ENCODE data around the gene MAP3K20. TPM values are rescaled to one million over a fixed set of nuclear protein-coding genes. Genes with fewer than 3 reads are reported as not detected.
"Not testable (repeated sequence)": the region's sequence is repeated elsewhere in the genome, so short reads cannot be mapped to it uniquely, and the experiment has no call there.

MAP3K20 gene
- total RNA-seq, 1 donor from 2014 or later = 18.0 TPM

DNA sequence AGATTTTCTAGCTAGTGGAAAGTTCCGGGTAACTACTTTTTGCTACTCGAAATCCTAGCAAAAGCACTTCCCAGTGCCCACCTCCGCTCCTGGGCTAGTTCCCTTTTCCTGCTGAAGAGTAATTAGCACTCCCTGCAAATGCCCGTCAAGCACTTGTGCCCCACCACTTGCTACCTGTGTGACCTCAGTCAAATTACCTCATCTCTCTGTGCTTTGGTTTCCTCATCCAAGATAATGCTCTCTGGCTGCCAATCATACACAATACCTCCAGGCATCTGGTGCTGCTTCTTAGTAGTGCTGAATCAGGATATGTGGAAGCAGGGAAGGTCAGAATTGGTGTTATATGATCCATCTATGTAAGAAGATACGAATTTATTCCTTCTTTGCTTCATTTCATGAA lies 176.9 kb downstream of the MAP3K20 start:
- Mint-ChIP-seq H3K4me3 (no peak overlapping the region), H3K36me3 (no peaks in the 10 kb centered on the region), H3K9me3 (no peaks in the 10 kb centered on the region), H3K27me3 (ENCODE audit: insufficient read depth, low read depth) (no peaks in the 10 kb centered on the region), H3K27ac (no peak overlapping the region), H3K4me1 (peaks cover 16% of the 10 kb centered on the region)
- Histone ChIP-seq H2AFZ (replicated peaks) (no peak overlapping the region), H3K36me3 (no peaks in the 10 kb centered on the region), H3F3A (ENCODE audit: low read depth) (peaks cover 10% of the 10 kb centered on the region), H3K79me2 (ENCODE audit: low read depth) (no peaks in the 10 kb centered on the region), H3K4me2 (no peak overlapping the region), H3K9ac (no peak overlapping the region), H3K4me1 (peaks cover 21% of the 10 kb centered on the region), H4K20me1 (ENCODE audit: low read depth) (no peaks in the 10 kb centered on the region), H3K27me3 (no peaks in the 10 kb centered on the region), H3K9me3 (ENCODE audit: low read depth) (no peaks in the 10 kb centered on the region), H3K27ac (no peak overlapping the region), H3K4me3 (no peak overlapping the region)
- TF ChIP-seq, protein P1, sequence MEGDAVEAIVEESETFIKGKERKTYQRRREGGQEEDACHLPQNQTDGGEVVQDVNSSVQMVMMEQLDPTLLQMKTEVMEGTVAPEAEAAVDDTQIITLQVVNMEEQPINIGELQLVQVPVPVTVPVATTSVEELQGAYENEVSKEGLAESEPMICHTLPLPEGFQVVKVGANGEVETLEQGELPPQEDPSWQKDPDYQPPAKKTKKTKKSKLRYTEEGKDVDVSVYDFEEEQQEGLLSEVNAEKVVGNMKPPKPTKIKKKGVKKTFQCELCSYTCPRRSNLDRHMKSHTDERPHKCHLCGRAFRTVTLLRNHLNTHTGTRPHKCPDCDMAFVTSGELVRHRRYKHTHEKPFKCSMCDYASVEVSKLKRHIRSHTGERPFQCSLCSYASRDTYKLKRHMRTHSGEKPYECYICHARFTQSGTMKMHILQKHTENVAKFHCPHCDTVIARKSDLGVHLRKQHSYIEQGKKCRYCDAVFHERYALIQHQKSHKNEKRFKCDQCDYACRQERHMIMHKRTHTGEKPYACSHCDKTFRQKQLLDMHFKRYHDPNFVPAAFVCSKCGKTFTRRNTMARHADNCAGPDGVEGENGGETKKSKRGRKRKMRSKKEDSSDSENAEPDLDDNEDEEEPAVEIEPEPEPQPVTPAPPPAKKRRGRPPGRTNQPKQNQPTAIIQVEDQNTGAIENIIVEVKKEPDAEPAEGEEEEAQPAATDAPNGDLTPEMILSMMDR (IDR thresholded peaks at IDR 0.05) = no peak
- TF ChIP-seq EZH2phosphoT487 (IDR thresholded peaks at IDR 0.05) = no peak
- no peak for TF ChIP-seq EZH2 (IDR thresholded peaks at IDR 0.05)
- DNase-seq (ENCODE audit: low spot score) = no peak

GRCh38 chr2:173254659-173255058 lies 179.0 kb downstream of the MAP3K20 start:
- no peaks in the 10 kb centered on the region for H3K36me3 Mint-ChIP-seq
- H3K4me2 ChIP-seq = no peak overlapping the region
- no peaks in the 10 kb centered on the region for H3K36me3 ChIP-seq
- no peaks in the 10 kb centered on the region for H3K27me3 Mint-ChIP-seq (ENCODE audit: insufficient read depth, low read depth)
- peaks cover 31% of the 10 kb centered on the region for H3K4me1 ChIP-seq
- no peak overlapping the region for H3K27ac ChIP-seq
- TF ChIP-seq, protein P1 (IDR thresholded peaks at IDR 0.05) = no peak
- TF ChIP-seq EZH2phosphoT487 (IDR thresholded peaks at IDR 0.05) (no peak), EZH2 (IDR thresholded peaks at IDR 0.05) (no peak)
- peaks cover 10% of the 10 kb centered on the region for H3F3A ChIP-seq (ENCODE audit: low read depth)
- no peak overlapping the region for H3K4me3 Mint-ChIP-seq
- no peak overlapping the region for H3K4me3 ChIP-seq
- H3K9ac ChIP-seq = no peak overlapping the region
- peaks cover 22% of the 10 kb centered on the region for H3K4me1 Mint-ChIP-seq
- H3K9me3 ChIP-seq (ENCODE audit: low read depth) = no peaks in the 10 kb centered on the region
- no peak overlapping the region for H2AFZ ChIP-seq (replicated peaks)
- H3K27me3 ChIP-seq = no peaks in the 10 kb centered on the region
- DNase-seq (ENCODE audit: low spot score) = no peak
- H3K9me3 Mint-ChIP-seq = no peaks in the 10 kb centered on the region
- no peaks in the 10 kb centered on the region for H4K20me1 ChIP-seq (ENCODE audit: low read depth)
- H3K79me2 ChIP-seq (ENCODE audit: low read depth) = no peaks in the 10 kb centered on the region
- H3K27ac Mint-ChIP-seq = no peak overlapping the region

DNA sequence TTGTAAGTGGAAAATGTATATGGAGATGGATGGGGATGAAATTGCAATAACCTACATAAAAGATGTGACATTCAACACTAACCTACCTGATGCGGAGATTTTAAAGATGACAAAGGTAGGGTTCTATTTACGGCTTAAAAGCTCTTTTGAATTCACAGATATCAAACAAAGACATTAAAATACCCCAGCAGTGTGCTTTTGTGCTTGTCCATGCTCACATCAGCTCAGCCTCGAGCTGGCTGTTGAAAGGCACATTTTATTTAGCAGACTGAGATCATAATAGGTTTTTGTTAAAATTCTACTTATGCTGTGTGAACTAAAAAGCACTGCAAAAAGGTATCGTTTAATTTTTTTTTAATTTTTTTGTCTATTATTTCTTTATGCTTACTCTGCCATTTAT lies 183.1 kb downstream of the MAP3K20 start:
- no peaks in the 10 kb centered on the region for H3K9me3 Mint-ChIP-seq
- peaks cover 2% of the 10 kb centered on the region for H3K27me3 Mint-ChIP-seq (ENCODE audit: insufficient read depth, low read depth)

GRCh38 chr2:173262356-173262755 lies 186.7 kb downstream of the MAP3K20 start:
- not testable (repeated sequence) for H4K20me1 ChIP-seq (ENCODE audit: low read depth); H3K27me3 ChIP-seq; H3K27me3 Mint-ChIP-seq (ENCODE audit: insufficient read depth, low read depth); H3K4me2 ChIP-seq; H3K27ac Mint-ChIP-seq; H3K9me3 Mint-ChIP-seq; DNase-seq (ENCODE audit: low spot score); H3K27ac ChIP-seq; H3K36me3 ChIP-seq; H3K9me3 ChIP-seq (ENCODE audit: low read depth); H3K4me3 Mint-ChIP-seq; H3K36me3 Mint-ChIP-seq; H3F3A ChIP-seq (ENCODE audit: low read depth); H2AFZ ChIP-seq (replicated peaks); H3K79me2 ChIP-seq (ENCODE audit: low read depth); H3K9ac ChIP-seq; H3K4me3 ChIP-seq
- H3K4me1 Mint-ChIP-seq = peaks cover 17% of the 10 kb centered on the region
- H3K4me1 ChIP-seq = peaks cover 26% of the 10 kb centered on the region

More for the DNA sequence above, 183.1 kb downstream of the MAP3K20 start:
- Mint-ChIP-seq H3K4me1 (peaks cover 11% of the 10 kb centered on the region), H3K4me3 (no peak overlapping the region), H3K36me3 (peaks cover 4% of the 10 kb centered on the region), H3K27ac (no peak overlapping the region)
- Histone ChIP-seq H3K9ac (no peak overlapping the region), H3K9me3 (ENCODE audit: low read depth) (no peaks in the 10 kb centered on the region), H3K4me2 (peak overlapping the region; percentile 43), H3K36me3 (no peaks in the 10 kb centered on the region), H4K20me1 (ENCODE audit: low read depth) (no peaks in the 10 kb centered on the region), H3F3A (ENCODE audit: low read depth) (no peaks in the 10 kb centered on the region), H2AFZ (replicated peaks) (no peak overlapping the region), H3K4me1 (peaks cover 17% of the 10 kb centered on the region), H3K4me3 (no peak overlapping the region), H3K79me2 (ENCODE audit: low read depth) (no peaks in the 10 kb centered on the region), H3K27ac (no peak overlapping the region), H3K27me3 (no peaks in the 10 kb centered on the region)
- peak; percentile 55 for DNase-seq (ENCODE audit: low spot score)
- TF ChIP-seq EZH2phosphoT487 (IDR thresholded peaks at IDR 0.05) (no peak), EZH2 (IDR thresholded peaks at IDR 0.05) (no peak)
- TF ChIP-seq, protein P1 (IDR thresholded peaks at IDR 0.05) = no peak

Data from neural progenitor cell (in vitro differentiated cells).